H1 (cell line): ENCODE measurements around the gene KRTAP10-3. TPM values are rescaled to one million over a fixed set of nuclear protein-coding genes. Genes with fewer than 3 reads are reported as not detected.

Experiments
- CTCF ChIA-PET: fragments of 300-600 bp; sonication (Branson Sonifier 250); formaldehyde crosslinking; loops from one replicate; lab custom pipeline; 2021; ENCODE audit not compliant: partially characterized antibody; lab: Charles Lee
- POLR2A ChIA-PET: fragments of 300-600 bp; sonication (Branson Sonifier 250); formaldehyde crosslinking; loops from one replicate; lab custom pipeline; 2021; ENCODE audit warnings: inconsistent platforms; ENCODE audit not compliant: partially characterized antibody; lab: Charles Lee
- DNase-seq, 2 experiments: peaks; one replicate each; pipeline versions ENCODE4 v3.0.0 to v3.0.0-alpha.2; 2010 to 2022; ENCODE audit warnings: low spot score in 2 of 2, low read depth in 1 of 2, mixed read lengths in 1 of 2
- FAIRE-seq: peaks from 2 replicates; lab custom pipeline; 2011; peaks lifted over from hg19 to GRCh38; lab: Jason Lieb, UNC
- H2AFZ ChIP-seq: 2 replicates; pipeline ENCODE4 v1.8.1; 2012; ENCODE audit warnings: low read length, inconsistent platforms
- H2AK5ac ChIP-seq: 2 replicates; pipeline ENCODE4 v1.6.1; 2013; ENCODE audit warnings: low read depth, low read length
- H2BK120ac ChIP-seq: replicated peaks from 2 replicates; pipeline ENCODE3; 2013; ENCODE audit warnings: low read depth, low read length, inconsistent platforms
- H2BK12ac ChIP-seq: 2 replicates; pipeline ENCODE4 v1.6.1; 2013; ENCODE audit warnings: low read depth, low read length
- H2BK15ac ChIP-seq: 2 replicates; pipeline ENCODE4 v1.6.1; 2013; ENCODE audit warnings: low read length
- H2BK20ac ChIP-seq: 2 replicates; pipeline ENCODE4 v1.6.1; 2013; ENCODE audit warnings: low read length
- H2BK5ac ChIP-seq: 2 replicates; pipeline ENCODE4 v1.6.1; 2013; ENCODE audit warnings: low read depth, low read length
- H3K14ac ChIP-seq: 2 replicates; pipeline ENCODE4 v1.6.1; 2013; ENCODE audit warnings: inconsistent platforms; ENCODE audit not compliant: insufficient read length
- H3K18ac ChIP-seq: 2 replicates; pipeline ENCODE4 v1.6.1; 2013; ENCODE audit warnings: low read length; ENCODE audit errors: extremely low read depth
- H3K23ac ChIP-seq: 2 replicates; pipeline ENCODE4 v1.6.1; 2013; ENCODE audit warnings: inconsistent platforms; ENCODE audit not compliant: insufficient read length
- H3K23me2 ChIP-seq: 2 replicates; pipeline ENCODE4 v1.6.1; 2013; ENCODE audit warnings: low read depth, low read length
- H3K27ac ChIP-seq: 2 replicates; pipeline ENCODE4 v1.6.1; 2011; ENCODE audit warnings: low read depth, low read length, inconsistent platforms
- H3K27me3 ChIP-seq, 4 experiments: replicated peaks in 1 of 4; 1 replicate in 1 of 4; 2 replicates in 3 of 4; pipeline versions ENCODE4 v1.6.1 to v1.8.1; 2011 to 2013; ENCODE audit warnings: low read length in 3 of 4, mild to moderate bottlenecking in 3 of 4, inconsistent platforms in 2 of 4, mixed read lengths in 2 of 4, moderate library complexity in 1 of 4; ENCODE audit not compliant: control insufficient read depth in 3 of 4, insufficient read depth in 3 of 4; ENCODE audit errors: extremely low read depth in 1 of 4
- H3K36me3 ChIP-seq, 4 experiments: 2 replicates each; pipeline versions ENCODE4 v1.6.1 to v1.8.1; 2011 to 2013; ENCODE audit warnings: mild to moderate bottlenecking in 4 of 4, low read length in 3 of 4, moderate library complexity in 2 of 4, control low read depth in 1 of 4, inconsistent platforms in 1 of 4; ENCODE audit not compliant: insufficient read depth in 4 of 4, control insufficient read depth in 2 of 4
- H3K4ac ChIP-seq: replicated peaks from 2 replicates; pipeline ENCODE3; 2013; ENCODE audit warnings: low read length, low read depth, mixed read lengths, inconsistent platforms; ENCODE audit not compliant: insufficient read length
- H3K4me1 ChIP-seq, 4 experiments: replicated peaks in 1 of 4; 1 replicate in 1 of 4; 2 replicates in 3 of 4; pipeline versions ENCODE4 v1.6.1 to v1.8.1; 2011 to 2013; ENCODE audit warnings: low read length in 3 of 4, inconsistent platforms in 2 of 4, mixed read lengths in 1 of 4; ENCODE audit not compliant: insufficient read depth in 4 of 4, control insufficient read depth in 3 of 4
- H3K4me2 ChIP-seq, 2 experiments: 2 replicates each; pipeline versions ENCODE4 v1.6.1 to v1.8.1; 2011 to 2013; ENCODE audit warnings: low read depth in 2 of 2, low read length in 2 of 2, control low read depth in 1 of 2, inconsistent platforms in 1 of 2, mild to moderate bottlenecking in 1 of 2; ENCODE audit not compliant: insufficient read depth in 1 of 2
- H3K4me3 ChIP-seq, 4 experiments: fragments of 200-600, 300-600 bp in 1 of 4; sonication (generic), shearing (Covaris generic), sonication (Bioruptor Twin) in 1 of 4; 2 replicates each; pipeline versions ENCODE4 v1.5.1 to v1.8.1; 2011 to 2016; ENCODE audit warnings: low read length in 4 of 4, low read depth in 3 of 4, control low read depth in 2 of 4, inconsistent platforms in 2 of 4, mild to moderate bottlenecking in 2 of 4, mixed read lengths in 1 of 4, moderate library complexity in 1 of 4; ENCODE audit not compliant: insufficient read depth in 2 of 4; ENCODE audit errors: extremely low read depth in 1 of 4
- H3K56ac ChIP-seq: replicated peaks from 2 replicates; pipeline ENCODE3; 2013; ENCODE audit warnings: low read depth, mild to moderate bottlenecking, mixed read lengths, low read length, inconsistent platforms; ENCODE audit not compliant: insufficient read length
- H3K79me1 ChIP-seq: 2 replicates; pipeline ENCODE4 v1.6.1; 2013; ENCODE audit warnings: low read depth, low read length, control low read depth
- H3K79me2 ChIP-seq, 2 experiments: 2 replicates each; pipeline versions ENCODE4 v1.6.1 to v1.8.1; 2012 to 2013; ENCODE audit warnings: low read length in 2 of 2, mild to moderate bottlenecking in 2 of 2, inconsistent platforms in 1 of 2; ENCODE audit not compliant: insufficient read depth in 2 of 2, control insufficient read depth in 1 of 2
- H3K9ac ChIP-seq, 4 experiments: replicated peaks in 1 of 4; 1 replicate in 1 of 4; 2 replicates in 3 of 4; pipeline versions ENCODE4 v1.6.1 to v1.8.1; 2011 to 2013; ENCODE audit warnings: low read depth in 3 of 4, low read length in 3 of 4, control low read depth in 2 of 4, mild to moderate bottlenecking in 2 of 4, moderate library complexity in 2 of 4, inconsistent platforms in 1 of 4; ENCODE audit errors: extremely low read depth in 1 of 4
- H3K9me3 ChIP-seq, 2 experiments: 2 replicates each; pipeline versions ENCODE4 v1.6.1 to v1.8.1; 2012 to 2013; ENCODE audit warnings: mild to moderate bottlenecking in 2 of 2, moderate library complexity in 2 of 2, control low read depth in 1 of 2, inconsistent platforms in 1 of 2, low read depth in 1 of 2, low read length in 1 of 2, mixed read lengths in 1 of 2; ENCODE audit not compliant: insufficient read depth in 2 of 2
- H4K20me1 ChIP-seq, 2 experiments: replicated peaks in 1 of 2; 2 replicates each; pipeline versions ENCODE3 to v1.8.1; 2011 to 2013; ENCODE audit warnings: inconsistent platforms in 2 of 2, low read length in 2 of 2, mild to moderate bottlenecking in 1 of 2; ENCODE audit not compliant: insufficient read depth in 2 of 2, control insufficient read depth in 1 of 2
- H4K5ac ChIP-seq: 2 replicates; pipeline ENCODE4 v1.6.1; 2013; ENCODE audit warnings: low read length, low read depth, mixed read lengths, inconsistent platforms; ENCODE audit not compliant: insufficient read length
- H4K8ac ChIP-seq: 2 replicates; pipeline ENCODE4 v1.8.0; 2013; ENCODE audit warnings: mild to moderate bottlenecking, moderate library complexity, low read length, inconsistent platforms; ENCODE audit not compliant: insufficient read depth; ENCODE audit errors: extremely low read depth
- H4K91ac ChIP-seq: replicated peaks from 2 replicates; pipeline ENCODE3; 2013; ENCODE audit warnings: low read length, mixed read lengths, inconsistent platforms; ENCODE audit not compliant: insufficient read length
- JUND ChIP-seq: IDR thresholded peaks from 2 replicates; pipeline ENCODE4 v1.6.1; 2011; ENCODE audit warnings: mild to moderate bottlenecking, improper control_type of control experiment, low read length
- TAF7 ChIP-seq: optimal IDR thresholded peaks from 2 replicates; pipeline ENCODE3; 2011; ENCODE audit warnings: low read depth, mild to moderate bottlenecking, inconsistent platforms, low read length, moderate library complexity, borderline replicate concordance
- WGBS, 2 experiments: shearing (Covaris generic) in 1 of 2; methylation state at CpG; one replicate each; pipeline versions ENCODE4 v1.1.6 to v1.1.7; 2013 to 2015; ENCODE audit warnings: low lambda C conversion rate in 2 of 2, mixed read lengths in 2 of 2, inconsistent platforms in 1 of 2, low coverage in 1 of 2, missing lambda C conversion rate in 1 of 2; ENCODE audit not compliant: insufficient replicate concordance in 2 of 2, insufficient coverage in 1 of 2, insufficient read length in 1 of 2; ENCODE audit errors: extremely low coverage in 1 of 2, missing lambda C conversion rate in 1 of 2; 5-methylcytosine and 5-hydroxymethylcytosine counted together
- polyA plus RNA-seq, 7 experiments: library from polyadenylated mRNA; depleted of rRNA in 3 of 7; stranded (reverse) in 5 of 7; unstranded in 2 of 7; fragments of >200 nt in 5 of 7; fragments of 200-250 nt in 2 of 7; gene quantifications; 1 replicate in 5 of 7; 2 replicates in 1 of 7; 4 replicates in 1 of 7; pipeline versions ENCODE4 v1.2.1 to v1.2.3, GENCODE V29; 2011 to 2013; ENCODE audit warnings: missing spikeins in 2 of 7, mixed read lengths in 2 of 7
- total RNA-seq: library from RNA; stranded (reverse); fragmentation: NEBNext Ultra II Directional; extraction: Animal tissue kit (Norgen Biotek cat#: 25700); gene quantifications from 2 replicates; pipeline ENCODE4 v1.2.1, GENCODE V29; 2021

The KRTAP10-3 gene
- total and polyA plus RNA-seq, 2 of the 8 experiments (the other 6 are each of a cell fraction or from before 2014, with no cell fraction given), result not detected

DNA sequence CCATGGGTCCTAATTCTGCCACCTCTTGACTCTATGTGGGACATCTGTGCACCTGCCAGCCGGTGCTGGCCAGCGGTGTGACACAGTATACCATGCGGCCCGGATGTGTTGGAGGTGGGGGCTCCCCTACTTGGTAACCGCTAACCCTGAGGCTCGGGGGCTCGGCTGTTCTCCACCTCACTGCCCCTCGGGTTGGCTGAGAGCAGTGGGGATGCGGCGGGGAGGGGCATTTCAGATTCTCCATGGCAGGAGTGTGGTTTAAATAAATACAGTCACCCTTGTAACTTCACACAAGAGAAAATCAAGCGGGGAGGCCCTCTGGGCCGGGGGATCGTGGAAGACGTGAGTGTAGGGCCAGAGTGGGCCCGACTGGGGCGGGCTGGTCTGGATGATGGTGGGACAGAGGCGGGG is 29.6 kb downstream of the KRTAP10-3 start:
- no peaks in the 10 kb centered on the region for H3K79me1 ChIP-seq
- H3K4me2 ChIP-seq, result no peak overlapping the region
- no peak overlapping the region for H3K4ac ChIP-seq
- no peak overlapping the region for H2BK15ac ChIP-seq
- 95% methylated on average over 17 of the region's 17 CpGs; no CpG with 5 or more reads in 1 of the 2 experiments for WGBS, 2 experiments
- H3K36me3 ChIP-seq, result no peaks in the 10 kb centered on the region
- H3K18ac ChIP-seq, result no peak overlapping the region
- no peak overlapping the region for H2BK5ac ChIP-seq
- FAIRE-seq (no peak), DNase-seq (no peak)
- no peak overlapping the region for H3K4me3 ChIP-seq
- POLR2A ChIA-PET, result no interaction called here
- no peak overlapping the region for H2BK20ac ChIP-seq
- H3K9me3 ChIP-seq, result peaks cover 0 to 8% of the 10 kb centered on the region in 2 experiments; a peak in 1 of 4 replicates
- H3K27me3 ChIP-seq, result peaks cover 0 to 3% (median 0%) of the 10 kb centered on the region in 4 experiments; a peak in 1 of 7 replicates
- peaks cover 11% of the 10 kb centered on the region; the same call in 1 of the 2 replicates for H3K23me2 ChIP-seq
- H2AK5ac ChIP-seq, result no peak overlapping the region
- H4K20me1 ChIP-seq, result peaks cover 0 to 2% of the 10 kb centered on the region in 2 experiments
- no peak overlapping the region for H3K27ac ChIP-seq
- H2BK120ac ChIP-seq, result no peak overlapping the region
- no peak overlapping the region for H3K9ac ChIP-seq
- no peak overlapping the region for H2AFZ ChIP-seq
- CTCF ChIA-PET, result interaction anchor here (1.2 to 1.5 kb wide), 2 partner anchors 220 to 264 kb away, joined by 4 to 5 read pairs; no protein-coding TSS in a partner anchor
- H4K5ac ChIP-seq, result no peak overlapping the region
- H3K23ac ChIP-seq, result no peak overlapping the region
- H3K79me2 ChIP-seq, result no peaks in the 10 kb centered on the region
- no peak overlapping the region for H4K91ac ChIP-seq
- H3K56ac ChIP-seq, result no peak overlapping the region
- peaks cover 0 to 3% (median 0%) of the 10 kb centered on the region in 4 experiments; a peak in 1 of 7 replicates for H3K4me1 ChIP-seq
- no peak overlapping the region; the same call in 1 of the 2 replicates for H4K8ac ChIP-seq
- H2BK12ac ChIP-seq, result no peak overlapping the region
- H3K14ac ChIP-seq, result no peak overlapping the region
- TF ChIP-seq JUND (no peak), TAF7 (no peak)
